OCI-LY7 (cell line): ENCODE data around the gene CCDC15. TPM values are rescaled to one million over a fixed set of nuclear protein-coding genes. Genes with fewer than 3 reads are reported as not detected.

Experiments used
- BruUV-seq: library from RNA; stranded (reverse); fragments of 400-500 nt; replicated peaks from 2 replicates; lab custom pipeline; 2021; lab: Mats Ljungman, UMichigan
- CTCF ChIA-PET: fragments of 300-600 bp; sonication (Branson Sonifier 250); formaldehyde crosslinking; loops from one replicate; lab custom pipeline; 2022; ENCODE audit warnings: antibody characterized with exemption; ENCODE audit not compliant: unreplicated experiment; lab: Charles Lee
- POLR2A ChIA-PET: fragments of 300-600 bp; sonication (Branson Sonifier 250); formaldehyde crosslinking; loops from one replicate; lab custom pipeline; 2022; ENCODE audit warnings: antibody characterized with exemption; lab: Charles Lee
- DNase-seq: peaks from one replicate; pipeline ENCODE4 v3.0.0-alpha.2; 2015; ENCODE audit warnings: low spot score
- H2AFZ ChIP-seq: fragments of 200-600 bp; sonication (generic), shearing (Covaris generic); 2 replicates; pipeline ENCODE4 v1.6.1; 2014; ENCODE audit warnings: mild to moderate bottlenecking, antibody characterized with exemption, low read length, moderate library complexity
- H3K27ac ChIP-seq: fragments of 200-600 bp; sonication (generic); 2 replicates; pipeline ENCODE4 v1.5.1; 2014; ENCODE audit warnings: mixed run types, low read depth, mild to moderate bottlenecking, moderate library complexity, low read length, inconsistent platforms; ENCODE audit not compliant: poor library complexity, severe bottlenecking
- H3K36me3 ChIP-seq: fragments of 200-600 bp; sonication (generic); 2 replicates; pipeline ENCODE4 v1.6.1; 2014; ENCODE audit warnings: mild to moderate bottlenecking, antibody characterized with exemption, low read length, moderate library complexity, mixed read lengths; ENCODE audit not compliant: insufficient read depth
- H3K4me1 ChIP-seq: fragments of 200-600 bp; sonication (generic); 2 replicates; pipeline ENCODE4 v1.5.1; 2014; ENCODE audit warnings: mild to moderate bottlenecking, low read length; ENCODE audit not compliant: insufficient read depth, poor library complexity, severe bottlenecking
- H3K4me2 ChIP-seq: fragments of 200-600 bp; sonication (generic); 2 replicates; pipeline ENCODE4 v1.6.1; 2014; ENCODE audit warnings: mild to moderate bottlenecking, low read length
- H3K4me3 ChIP-seq: fragments of 200-600 bp; sonication (generic); 2 replicates; pipeline ENCODE4 v1.5.1; 2014; ENCODE audit warnings: mild to moderate bottlenecking, low read depth, low read length; ENCODE audit not compliant: poor library complexity, severe bottlenecking
- H3K79me2 ChIP-seq: fragments of 200-600 bp; sonication (generic); 2 replicates; pipeline ENCODE4 v1.6.1; 2016; ENCODE audit warnings: low read depth, mild to moderate bottlenecking, low read length, moderate library complexity, mixed read lengths; ENCODE audit not compliant: insufficient read depth
- H3K9me2 ChIP-seq: fragments of 200-600 bp; sonication (generic); 2 replicates; pipeline ENCODE4 v1.6.1; 2016; ENCODE audit warnings: mild to moderate bottlenecking, low read length, mixed read lengths; ENCODE audit not compliant: insufficient read depth
- H3K9me3 ChIP-seq: fragments of 200-600 bp; sonication (generic); 2 replicates; pipeline ENCODE4 v1.6.1; 2014; ENCODE audit warnings: mild to moderate bottlenecking, mixed run types, low read length, mixed read lengths
- H4K20me1 ChIP-seq: fragments of 200-600 bp; sonication (generic); 2 replicates; pipeline ENCODE4 v1.6.1; 2014; ENCODE audit warnings: mild to moderate bottlenecking, antibody characterized with exemption, low read length, moderate library complexity, mixed read lengths; ENCODE audit not compliant: insufficient read depth
- EZH2phosphoT487 ChIP-seq: fragments of 200-600 bp; sonication (generic); IDR thresholded peaks from 2 replicates; pipeline ENCODE4 v1.6.1; 2018; ENCODE audit warnings: low read depth, borderline replicate concordance, mild to moderate bottlenecking, mixed run types, antibody characterized with exemption, low read length, moderate library complexity, mixed read lengths
- intact Hi-C: fragments of 100-400 bp; cut with micrococcal nuclease; formaldehyde crosslinking; loops from one replicate; pipeline ENCODE4 v1.10.0; 2022; ENCODE audit not compliant: unreplicated experiment
- total RNA-seq, 2 experiments: library from RNA; depleted of rRNA in 1 of 2; stranded (reverse); fragments of >200 nt in 1 of 2; shearing (Covaris generic) in 1 of 2; gene quantifications; 2 replicates each; pipeline ENCODE4 v1.2.3, GENCODE V29; 2014 to 2022
- TF ChIP-seq, protein P1 (sequence below): fragments of 200-600 bp; sonication (generic); conservative IDR thresholded peaks from 2 replicates; pipeline ENCODE4 v1.5.1; 2014; ENCODE audit warnings: mild to moderate bottlenecking, antibody characterized with exemption, low read length, moderate library complexity, mixed read lengths

CCDC15 gene
- total RNA-seq, 2 experiments from 2014 or later = 9.6 to 10.6 TPM

DNA sequence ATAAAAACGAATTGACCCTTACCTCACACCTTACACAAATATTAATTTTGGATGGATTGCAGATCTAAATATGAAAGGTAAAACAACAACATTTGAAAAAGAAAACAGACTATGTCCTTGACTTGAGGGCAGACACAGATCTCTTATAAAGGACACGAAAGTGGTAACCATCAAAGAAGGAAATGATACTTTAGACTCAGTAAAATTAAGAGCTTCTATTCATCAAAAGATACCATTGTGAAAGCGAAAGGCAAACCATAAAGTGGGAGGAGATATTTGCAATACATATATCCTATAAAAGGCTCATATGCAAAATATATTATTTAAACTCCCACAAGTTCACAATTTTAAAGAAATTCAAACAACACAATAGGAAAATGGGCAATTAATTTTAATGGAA lies 23.2 kb upstream of the CCDC15 start:
- no TSS peak for BruUV-seq
- Histone ChIP-seq H3K4me2 (no peak overlapping the region), H3K9me3 (no peaks in the 10 kb centered on the region), H3K79me2 (no peaks in the 10 kb centered on the region), H3K36me3 (no peaks in the 10 kb centered on the region), H3K9me2 (no peaks in the 10 kb centered on the region), H4K20me1 (no peaks in the 10 kb centered on the region), H3K4me3 (no peak overlapping the region), H2AFZ (no peak overlapping the region), H3K4me1 (no peaks in the 10 kb centered on the region), H3K27ac (no peak overlapping the region)
- intact Hi-C loops = no loop called here
- CTCF ChIA-PET = no interaction called here
- TF ChIP-seq EZH2phosphoT487 = no peak
- TF ChIP-seq, protein P1, sequence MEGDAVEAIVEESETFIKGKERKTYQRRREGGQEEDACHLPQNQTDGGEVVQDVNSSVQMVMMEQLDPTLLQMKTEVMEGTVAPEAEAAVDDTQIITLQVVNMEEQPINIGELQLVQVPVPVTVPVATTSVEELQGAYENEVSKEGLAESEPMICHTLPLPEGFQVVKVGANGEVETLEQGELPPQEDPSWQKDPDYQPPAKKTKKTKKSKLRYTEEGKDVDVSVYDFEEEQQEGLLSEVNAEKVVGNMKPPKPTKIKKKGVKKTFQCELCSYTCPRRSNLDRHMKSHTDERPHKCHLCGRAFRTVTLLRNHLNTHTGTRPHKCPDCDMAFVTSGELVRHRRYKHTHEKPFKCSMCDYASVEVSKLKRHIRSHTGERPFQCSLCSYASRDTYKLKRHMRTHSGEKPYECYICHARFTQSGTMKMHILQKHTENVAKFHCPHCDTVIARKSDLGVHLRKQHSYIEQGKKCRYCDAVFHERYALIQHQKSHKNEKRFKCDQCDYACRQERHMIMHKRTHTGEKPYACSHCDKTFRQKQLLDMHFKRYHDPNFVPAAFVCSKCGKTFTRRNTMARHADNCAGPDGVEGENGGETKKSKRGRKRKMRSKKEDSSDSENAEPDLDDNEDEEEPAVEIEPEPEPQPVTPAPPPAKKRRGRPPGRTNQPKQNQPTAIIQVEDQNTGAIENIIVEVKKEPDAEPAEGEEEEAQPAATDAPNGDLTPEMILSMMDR = no peak
- POLR2A ChIA-PET = no interaction called here
- DNase-seq = no peak

DNA sequence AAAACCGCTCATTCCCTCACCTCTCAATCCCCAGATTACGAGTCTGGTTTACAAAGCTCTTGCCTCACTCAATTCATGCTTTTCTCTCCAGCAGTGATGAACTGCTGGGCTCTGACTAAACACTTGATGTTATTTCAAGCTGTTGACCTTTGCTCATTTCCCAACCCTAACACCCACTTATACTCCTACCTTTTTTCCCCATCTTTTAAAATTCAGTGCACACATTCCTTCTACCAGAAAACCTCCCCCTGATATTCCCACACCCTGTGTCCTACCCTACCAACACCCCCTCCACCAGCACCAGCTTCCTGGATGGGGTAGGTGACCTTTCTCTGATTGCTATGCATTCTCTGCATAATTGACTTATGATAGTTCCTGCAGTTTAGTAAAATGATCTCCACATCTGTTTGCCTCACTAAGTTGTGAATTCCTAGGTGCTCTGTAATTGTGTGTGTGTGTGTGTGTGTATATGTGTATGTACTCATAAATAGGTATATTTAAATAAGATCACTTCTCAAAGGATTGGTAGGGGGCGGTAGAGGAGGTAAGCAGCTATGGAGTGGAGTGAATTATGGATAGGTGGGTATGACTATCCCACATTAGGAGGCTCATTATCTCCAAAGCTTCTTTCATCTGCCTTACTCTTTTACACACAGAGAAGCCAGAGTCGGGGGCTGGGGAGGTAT lies 19.0 kb upstream of the CCDC15 start:
- DNase-seq = no peak
- Histone ChIP-seq H3K4me2 (no peak overlapping the region), H3K36me3 (no peaks in the 10 kb centered on the region), H3K27ac (no peak overlapping the region), H4K20me1 (no peaks in the 10 kb centered on the region), H3K4me3 (no peak overlapping the region), H3K79me2 (no peaks in the 10 kb centered on the region), H3K4me1 (no peaks in the 10 kb centered on the region), H2AFZ (no peak overlapping the region), H3K9me3 (no peaks in the 10 kb centered on the region), H3K9me2 (no peaks in the 10 kb centered on the region)
- intact Hi-C loops = no loop called here
- no TSS peak for BruUV-seq
- no peak for TF ChIP-seq EZH2phosphoT487
- TF ChIP-seq, protein P1 = peak; percentile 37
- CTCF ChIA-PET = no interaction called here
- POLR2A ChIA-PET = interaction anchor here (1.0 kb wide), 1 partner anchor 19 kb away, joined by 8 read pairs; no protein-coding TSS in a partner anchor
